GM19099 (cell line): Measurements from ENCODE around the gene NLK.

Source experiments
- POLR2A ChIP-seq: IDR thresholded peaks from 3 replicates; pipeline ENCODE4 v1.6.1; 2011; ENCODE audit warnings: low read depth; ENCODE audit not compliant: insufficient read length; ENCODE audit errors: extremely low read depth

The NLK gene

DNA sequence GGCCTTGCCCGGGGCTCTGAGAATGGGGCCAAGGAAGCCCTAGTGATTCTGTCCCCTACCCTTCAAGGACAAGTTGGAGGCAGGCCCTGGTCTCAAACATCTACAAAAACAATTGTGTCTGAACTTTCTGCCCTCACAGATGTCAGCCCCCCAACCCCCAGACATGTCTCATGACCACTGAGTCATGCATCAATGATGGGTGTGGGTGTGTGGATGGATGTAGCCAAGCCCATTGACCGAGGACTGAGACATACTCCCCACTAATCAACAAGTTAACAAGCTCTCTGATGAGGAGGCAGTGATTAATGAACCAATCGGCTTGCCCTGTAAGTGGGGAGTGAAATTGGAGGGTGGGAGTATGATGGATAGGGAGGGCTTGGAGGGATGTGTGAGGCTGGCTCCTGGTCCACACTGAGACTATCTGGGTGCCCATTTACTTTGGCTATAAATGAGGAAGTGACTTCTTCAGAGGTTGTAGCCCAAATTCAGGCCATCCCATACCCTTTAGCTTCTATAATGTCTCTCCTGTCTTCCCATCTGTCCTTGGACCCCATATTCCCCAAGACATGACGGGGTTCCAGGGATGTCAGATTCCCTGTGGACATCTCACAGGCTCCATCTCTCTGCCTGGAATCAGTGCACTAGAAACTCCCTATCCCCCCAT, 179.4 kb downstream of the NLK start:
- no peak for TF ChIP-seq POLR2A

DNA sequence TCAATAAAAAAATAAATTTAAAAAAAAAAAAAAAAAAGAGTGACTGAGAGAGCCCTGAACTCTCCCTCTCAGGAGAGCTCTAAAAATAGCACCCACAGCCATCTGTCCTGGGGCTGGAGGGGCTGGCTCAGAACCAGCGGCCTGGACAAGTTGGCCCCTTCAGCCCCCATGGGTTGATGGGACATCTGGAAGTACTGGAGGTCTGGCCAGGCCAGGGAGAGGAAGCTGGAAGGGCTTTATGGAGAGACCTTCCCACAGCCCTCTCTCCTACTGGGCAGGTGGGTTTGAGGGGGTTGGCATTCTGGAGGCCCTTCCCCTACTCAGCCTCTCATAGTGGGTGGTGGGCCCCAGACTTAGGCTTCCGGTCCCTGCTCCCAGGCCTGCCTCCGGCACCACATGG, 182.8 kb downstream of the NLK start:
- no peak for TF ChIP-seq POLR2A

DNA sequence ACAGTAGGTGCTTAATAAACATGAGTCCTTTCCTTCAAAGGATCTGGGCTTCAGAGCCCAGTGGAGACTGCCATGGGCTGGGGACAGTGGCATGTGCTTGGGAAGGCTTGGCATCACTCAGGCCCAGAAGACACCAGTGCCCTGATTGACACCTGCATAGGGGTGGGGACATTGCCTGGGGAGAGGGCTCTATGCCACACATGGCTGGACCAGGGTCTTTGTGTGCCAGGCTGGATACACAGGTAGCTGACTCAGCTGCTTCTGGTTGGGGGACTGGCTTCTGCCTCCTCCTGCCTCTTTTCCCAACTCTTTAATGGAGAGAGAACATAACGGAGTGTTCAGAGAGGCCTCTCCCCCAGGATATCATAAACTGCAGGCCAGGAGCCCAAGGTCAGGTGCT, 183.4 kb downstream of the NLK start:
- TF ChIP-seq POLR2A = no peak

DNA sequence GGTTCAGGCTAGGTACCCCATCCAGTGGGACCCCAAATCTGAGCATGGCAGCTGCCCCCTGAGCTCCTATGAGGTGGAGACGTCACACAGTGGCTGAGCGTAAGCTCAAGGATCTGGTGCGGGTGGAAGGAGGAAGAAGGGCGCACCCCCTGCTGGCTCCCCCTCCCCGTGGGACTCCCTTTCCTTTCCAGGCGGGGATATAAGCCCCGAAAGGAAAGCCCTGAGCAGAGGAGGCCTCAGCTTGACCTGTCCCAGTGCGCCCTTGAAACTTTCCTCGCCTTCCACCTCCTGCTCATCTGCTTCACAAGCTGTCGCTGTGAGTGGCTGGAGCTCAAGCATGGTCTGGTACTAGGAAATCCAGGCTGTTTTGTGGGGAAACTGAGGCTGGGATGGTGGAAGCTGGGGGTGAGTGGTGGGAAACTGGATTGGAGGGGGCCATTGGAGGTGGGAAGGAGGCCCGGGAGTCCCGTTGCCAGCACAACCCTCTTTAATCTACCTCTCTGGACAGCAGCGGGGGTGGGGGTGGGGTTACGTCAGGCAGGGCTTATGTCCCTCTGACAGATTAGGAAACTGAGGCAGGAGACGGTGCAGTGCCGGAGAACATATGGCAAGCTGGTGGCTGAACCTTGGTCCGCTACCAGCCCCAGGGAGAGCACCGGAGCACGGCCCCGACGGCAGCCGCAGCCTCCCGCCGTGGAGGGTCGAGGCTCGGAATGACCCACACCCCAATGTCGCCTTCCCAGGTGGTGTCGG, 184.3 kb downstream of the NLK start:
- no peak for TF ChIP-seq POLR2A

DNA sequence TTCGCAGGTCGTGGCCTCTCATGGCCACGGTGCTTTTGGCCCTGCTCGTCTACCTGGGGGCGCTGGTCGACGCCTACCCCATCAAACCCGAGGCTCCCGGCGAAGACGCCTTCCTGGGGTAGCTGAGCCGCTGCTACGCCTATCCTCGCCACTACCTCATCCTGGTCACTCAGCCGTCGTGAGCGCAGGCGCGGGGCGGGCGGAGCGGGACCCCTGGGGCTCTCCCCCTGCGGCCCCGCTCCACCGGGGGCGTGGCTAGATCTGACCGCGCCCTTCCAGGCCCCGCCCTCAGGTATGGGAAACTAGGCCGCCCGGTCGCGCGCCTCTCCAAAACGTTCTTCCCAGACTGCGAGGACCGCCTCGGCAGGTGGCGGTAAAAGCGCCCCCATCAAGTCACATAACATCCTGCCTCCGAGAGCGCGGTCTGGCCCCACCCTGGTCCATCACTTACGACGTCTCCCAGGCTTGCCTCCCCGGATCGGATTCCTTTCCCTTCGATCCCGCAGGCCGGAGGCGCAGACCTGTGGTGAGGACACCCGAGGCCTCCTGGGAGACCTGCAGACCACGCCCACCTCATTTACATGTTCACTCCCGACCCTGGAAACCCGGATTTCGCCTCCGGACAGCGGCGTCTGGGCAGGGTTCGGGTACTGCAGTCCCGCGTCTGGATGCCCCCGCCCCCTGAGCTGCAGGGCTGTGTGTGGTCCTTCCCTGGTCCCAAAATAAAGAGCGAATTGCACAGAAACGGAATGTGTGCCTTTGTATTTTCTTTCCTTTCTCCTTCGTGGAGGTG, 185.0 kb downstream of the NLK start:
- no peak for TF ChIP-seq POLR2A

DNA sequence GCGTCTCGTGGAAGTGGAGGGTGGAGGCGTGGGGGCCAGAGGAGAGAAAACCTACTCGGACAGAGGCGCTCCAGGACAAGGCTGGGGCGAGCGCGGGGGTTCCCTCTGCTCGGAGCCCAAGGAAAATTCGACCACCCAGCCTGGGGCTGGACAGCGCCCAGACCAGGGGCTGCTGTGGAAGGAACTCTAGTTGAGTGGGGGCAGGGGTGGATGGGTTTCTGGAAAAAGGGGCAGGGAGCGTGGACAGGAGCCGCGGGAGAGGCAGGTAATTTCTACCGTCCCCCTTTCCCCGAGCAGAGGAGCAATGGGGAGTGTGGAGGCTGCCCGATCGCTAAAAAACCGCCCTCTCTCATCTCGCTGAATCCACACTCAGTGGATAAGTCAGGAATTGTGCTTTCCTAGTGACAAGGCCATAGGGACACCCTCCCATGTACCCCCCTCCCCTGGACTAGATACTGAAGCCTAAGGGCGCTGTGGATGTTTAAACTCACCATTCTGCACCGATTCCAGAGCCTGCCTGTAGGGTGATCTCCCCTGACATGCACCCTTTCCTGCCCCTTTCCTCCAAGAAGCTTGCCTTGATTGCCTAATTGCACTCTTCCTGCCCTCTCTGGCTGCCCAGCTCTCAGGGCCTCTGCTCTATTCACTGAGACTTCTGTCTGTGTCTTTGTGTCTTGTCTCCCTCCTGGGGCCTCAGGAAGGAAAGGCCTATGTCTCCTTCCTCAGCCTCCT, 185.8 kb downstream of the NLK start:
- TF ChIP-seq POLR2A = no peak

DNA sequence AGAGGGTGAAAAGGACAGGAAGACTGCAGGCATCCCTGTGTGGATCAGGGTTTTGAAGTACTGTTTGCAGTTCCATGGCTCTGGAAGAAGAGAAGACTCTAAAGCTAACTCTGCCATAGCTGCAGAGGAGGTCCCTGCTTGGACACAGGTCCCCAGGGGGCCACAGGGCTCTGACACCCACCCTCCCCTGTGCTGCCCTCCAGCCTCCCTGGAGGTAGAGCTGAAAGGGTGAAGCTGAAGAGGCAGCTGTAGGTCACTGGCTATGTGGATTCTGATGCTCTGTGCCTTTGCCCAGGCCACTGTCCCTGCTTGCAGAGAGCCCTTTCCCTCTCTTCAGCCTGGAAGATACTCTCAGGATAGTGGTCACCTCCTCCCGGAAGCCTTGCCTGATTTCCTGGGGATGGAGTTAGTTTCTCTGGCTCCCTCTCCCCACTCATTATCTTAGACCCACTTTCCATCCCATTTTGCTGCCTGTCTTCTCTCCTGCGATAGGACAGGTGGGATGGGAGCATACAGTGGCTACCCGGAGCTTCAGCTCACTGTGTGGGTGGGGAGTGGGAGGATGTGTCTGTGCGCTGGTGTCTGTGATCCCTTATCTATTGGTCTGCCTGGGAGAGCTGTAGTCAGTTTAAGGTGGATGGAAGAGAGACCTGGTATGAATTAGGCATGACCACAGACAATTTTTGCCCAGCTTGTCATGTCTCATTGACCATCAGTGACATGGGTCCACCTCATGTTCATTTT, 186.7 kb downstream of the NLK start:
- no peak for TF ChIP-seq POLR2A

DNA sequence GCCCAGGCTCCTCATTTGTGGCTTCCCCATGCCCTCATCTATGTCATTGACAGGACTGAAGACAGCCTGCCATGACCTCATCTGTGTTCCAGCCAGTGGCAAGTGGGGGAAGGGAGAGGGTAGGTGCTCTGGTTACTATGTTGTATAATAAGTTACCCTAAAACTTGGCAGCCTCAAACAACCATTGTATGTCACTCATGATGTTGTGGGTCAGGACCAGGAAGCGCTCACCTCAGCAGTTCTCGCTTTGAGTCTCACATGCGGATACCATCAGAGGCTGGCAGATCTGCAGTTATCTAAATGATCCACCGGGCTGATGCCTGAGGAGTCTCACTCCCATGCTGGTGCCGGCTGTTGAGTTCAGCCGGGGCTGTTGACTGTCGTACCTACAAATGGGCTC, 187.5 kb downstream of the NLK start:
- TF ChIP-seq POLR2A = no peak

DNA sequence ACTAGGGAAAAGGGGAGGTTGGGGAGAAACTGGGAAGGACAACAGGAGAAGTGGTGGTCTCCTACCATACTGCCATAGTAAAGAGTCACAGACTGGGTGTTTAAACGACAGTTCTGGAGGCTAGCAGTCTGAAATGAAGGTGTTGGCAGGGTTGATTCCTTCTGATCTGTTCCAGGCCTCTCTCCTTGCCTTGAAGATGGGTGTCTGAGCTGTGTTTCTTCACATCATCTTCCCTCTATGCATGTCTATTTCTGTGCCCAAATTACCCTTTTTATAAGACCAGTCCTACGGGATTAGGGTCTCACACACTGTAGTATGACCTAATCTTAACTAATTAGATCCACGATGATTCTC, 196.8 kb downstream of the NLK start:
- no peak for TF ChIP-seq POLR2A

DNA sequence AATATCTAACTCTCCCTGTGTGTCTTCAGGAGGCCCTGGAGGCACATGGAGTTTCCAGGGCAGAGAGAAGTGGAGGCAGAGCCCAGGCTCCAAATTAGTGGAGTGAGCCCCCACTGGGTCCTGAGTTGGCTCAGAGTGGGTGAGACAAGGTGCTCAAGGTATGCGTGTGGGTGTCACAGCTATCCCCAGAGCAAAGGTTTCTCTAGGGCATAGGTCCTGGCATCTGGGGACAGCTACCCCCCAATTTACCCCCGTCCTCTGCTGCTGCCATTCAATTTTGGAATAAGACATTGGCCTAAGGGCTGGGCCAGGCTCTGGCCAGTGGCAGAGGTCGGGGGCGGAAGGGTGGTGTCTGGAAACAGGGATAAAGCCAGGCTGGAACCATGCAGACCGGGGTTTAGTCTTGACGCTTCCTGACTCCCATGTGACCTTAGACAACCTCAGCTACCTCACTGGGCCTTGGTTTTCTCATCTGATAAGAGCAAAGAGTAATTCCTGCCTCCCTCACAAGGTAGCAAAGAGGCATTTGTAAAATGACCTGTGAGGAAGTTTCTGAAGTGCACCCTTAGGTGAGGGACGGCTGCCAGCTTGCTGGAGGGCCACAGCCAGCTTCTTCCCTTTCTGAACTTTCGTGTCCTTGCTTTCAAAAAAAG, 198.3 kb downstream of the NLK start:
- no peak for TF ChIP-seq POLR2A

DNA sequence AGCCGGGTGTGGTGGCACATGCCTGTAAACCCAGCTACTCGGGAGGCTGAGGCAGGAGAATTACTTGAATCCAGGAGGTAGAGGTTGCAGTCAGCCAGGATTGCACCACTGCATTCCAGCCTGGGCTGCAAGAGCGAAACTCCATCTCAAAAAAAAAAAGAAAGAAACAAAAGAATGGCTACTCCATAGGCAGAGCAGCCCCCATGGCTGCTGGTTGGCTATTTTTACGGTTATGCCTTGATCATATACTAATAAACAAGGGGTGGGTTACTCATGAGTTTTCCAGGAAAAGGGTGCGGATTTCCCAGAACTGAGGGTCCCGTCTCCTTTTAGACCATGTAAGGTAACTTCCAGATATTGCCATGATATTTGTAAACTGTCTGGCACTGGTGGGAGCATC, 200.3 kb downstream of the NLK start:
- no peak for TF ChIP-seq POLR2A

DNA sequence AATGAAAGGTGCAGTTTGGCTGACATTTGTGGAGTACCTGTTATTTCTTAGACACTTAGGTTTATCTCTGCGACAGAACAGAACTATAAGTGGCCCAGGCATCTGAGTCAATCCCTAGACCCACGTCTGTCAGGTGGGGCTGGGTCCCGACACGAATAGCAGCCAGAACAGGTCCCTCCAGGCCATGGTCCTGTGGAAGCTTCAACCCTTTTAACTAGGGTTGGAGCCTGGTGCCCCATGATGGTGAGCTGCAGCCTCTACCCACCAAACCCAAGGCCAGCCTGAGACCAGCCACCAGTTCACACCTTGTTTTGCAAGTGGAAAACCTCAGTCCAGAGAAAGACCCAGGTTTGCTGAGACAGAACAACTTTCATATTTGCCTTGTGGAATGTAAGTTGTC, 202.0 kb downstream of the NLK start:
- no peak for TF ChIP-seq POLR2A
